GM20431 (cell line): ENCODE data around the gene FES.

Experiments
- in situ Hi-C: fragments of 300-500 bp; cut with MseI, MboI; formaldehyde crosslinking; loops from one replicate; pipeline ENCODE4 v1.15.0; 2020; ENCODE audit warnings: low sequenced_read_pairs; ENCODE audit not compliant: unreplicated experiment

FES gene

GRCh38 chr15:90860450-90860849 lies 23.9 kb upstream of the FES start:
- in situ Hi-C loops: no loop called here

GRCh38 chr15:90860942-90861675 lies 23.2 kb upstream of the FES start:
- in situ Hi-C loops: no loop called here

GRCh38 chr15:90862487-90862886 lies 21.8 kb upstream of the FES start:
- in situ Hi-C loops: no loop called here

- in situ Hi-C loops: no loop called here
Measured at GRCh38 chr15:90862964-90863778, 21.1 kb upstream of the FES start.

- in situ Hi-C loops: no loop called here
Measured at GRCh38 chr15:90863987-90864386, 20.3 kb upstream of the FES start.

DNA sequence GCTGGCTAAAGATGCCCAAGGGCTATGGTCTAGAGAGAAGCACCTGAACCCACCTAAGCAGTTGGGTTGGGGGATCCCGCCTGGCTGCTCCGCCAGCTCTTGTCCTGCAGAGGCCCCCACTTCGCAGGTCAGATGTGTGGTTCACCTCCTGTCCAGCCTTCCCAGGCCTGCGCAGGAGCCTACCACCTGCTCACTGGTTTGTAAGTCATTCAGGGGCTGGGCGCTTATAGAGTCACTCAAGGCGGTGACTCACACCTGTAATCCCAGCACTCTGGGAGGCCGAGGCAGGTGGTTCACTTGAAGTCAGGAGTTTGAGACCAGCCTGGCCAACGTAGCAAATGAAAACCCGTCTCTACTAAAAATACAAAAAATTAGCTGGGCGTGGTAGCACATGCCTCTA lies 19.8 kb upstream of the FES start:
- in situ Hi-C loops: no loop called here

DNA sequence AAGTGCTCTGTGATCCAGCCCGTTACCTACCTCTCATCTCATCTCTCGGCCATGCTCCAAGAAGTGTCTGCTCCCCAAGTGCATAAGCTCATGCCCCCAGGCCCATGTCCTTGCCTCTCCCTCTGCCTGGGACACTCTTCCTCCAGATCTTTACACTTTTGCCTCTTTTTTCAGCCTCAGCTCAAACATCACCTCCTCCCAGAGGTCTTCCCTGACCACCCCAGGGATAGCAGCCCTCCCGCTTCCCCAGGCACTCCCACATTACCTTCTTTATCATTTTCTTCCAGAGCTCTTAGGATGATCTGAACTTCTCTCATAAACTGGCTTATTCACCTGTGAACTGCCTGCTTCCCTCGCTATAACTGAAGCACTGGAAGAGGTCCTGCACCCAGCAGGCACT lies 18.6 kb upstream of the FES start:
- in situ Hi-C loops: no loop called here

- in situ Hi-C loops: no loop called here
Measured at GRCh38 chr15:90866161-90866715, 18.1 kb upstream of the FES start.

GRCh38 chr15:90866800-90867199 lies 17.5 kb upstream of the FES start:
- in situ Hi-C loops: no loop called here

DNA sequence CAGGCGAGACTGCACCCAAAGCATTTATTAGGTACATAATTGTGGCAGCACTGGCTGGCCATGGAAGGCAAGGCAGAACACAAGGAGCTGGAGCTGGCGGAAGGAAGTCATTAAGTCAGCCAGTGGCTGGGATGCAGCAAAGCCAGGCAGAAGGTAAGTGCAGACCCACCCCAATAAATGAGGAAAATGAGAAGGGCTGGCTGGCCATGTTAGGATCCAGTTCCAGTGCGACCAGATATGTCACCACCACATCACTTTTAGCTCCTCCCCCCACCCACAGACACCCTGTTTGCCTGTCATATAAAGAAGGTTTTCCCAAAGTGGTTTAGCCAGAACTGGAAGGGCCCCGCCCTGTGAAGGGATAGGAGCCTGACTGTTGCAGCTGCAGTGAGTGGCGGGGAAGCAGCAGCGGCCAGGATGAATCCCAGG lies 16.0 kb upstream of the FES start, which contains the start of gene FURIN:
FURIN (plus strand) TSS at position 328 of the 429 bp plus-strand sequence. CDS start 7,153 bp downstream, outside the sequence.
- in situ Hi-C loops: no loop called here

GRCh38 chr15:90869140-90869541 lies 15.2 kb upstream of the FES start:
- in situ Hi-C loops: no loop called here

GRCh38 chr15:90869601-90870353 lies 14.5 kb upstream of the FES start:
- in situ Hi-C loops: no loop called here

DNA sequence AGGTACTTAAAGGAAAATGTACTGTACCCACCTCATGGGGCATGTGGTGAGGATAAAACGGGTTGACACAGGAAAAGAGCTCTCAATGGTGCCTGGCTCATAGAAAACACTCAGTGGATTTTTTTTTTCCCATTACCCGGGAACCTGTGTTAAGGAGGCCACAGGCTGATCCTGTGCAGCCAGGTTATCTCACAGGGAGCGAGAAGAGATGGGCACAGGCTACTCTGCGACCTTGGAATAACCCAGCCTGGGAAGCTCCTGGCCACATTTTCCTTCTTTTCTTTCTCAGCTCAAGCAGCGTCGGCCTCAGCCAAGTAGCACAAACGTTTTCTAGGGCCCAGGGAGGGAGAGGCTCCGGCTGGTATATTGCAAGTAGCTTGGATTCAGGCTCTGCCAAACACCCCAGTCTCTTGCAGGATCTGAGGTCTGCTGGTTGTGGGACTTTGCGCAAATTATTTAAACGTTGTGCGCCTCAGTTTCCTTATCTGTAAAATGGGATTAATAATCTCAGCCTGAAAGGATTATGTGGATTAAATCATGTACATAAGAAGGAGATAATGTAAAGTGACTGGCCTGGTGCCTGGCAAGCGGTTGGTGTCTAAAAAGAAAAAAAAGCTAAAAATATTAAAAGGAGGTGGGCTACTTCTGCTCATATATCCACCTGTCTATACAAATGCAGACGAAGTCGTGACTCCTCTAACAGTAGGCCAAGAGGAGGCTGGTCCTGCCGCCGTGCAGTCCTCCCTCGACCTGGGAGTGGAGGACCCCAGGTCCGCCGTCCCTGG lies 13.8 kb upstream of the FES start:
- in situ Hi-C loops: no loop called here

GRCh38 chr15:90871139-90871715 lies 13.1 kb upstream of the FES start:
- in situ Hi-C loops: no loop called here

DNA sequence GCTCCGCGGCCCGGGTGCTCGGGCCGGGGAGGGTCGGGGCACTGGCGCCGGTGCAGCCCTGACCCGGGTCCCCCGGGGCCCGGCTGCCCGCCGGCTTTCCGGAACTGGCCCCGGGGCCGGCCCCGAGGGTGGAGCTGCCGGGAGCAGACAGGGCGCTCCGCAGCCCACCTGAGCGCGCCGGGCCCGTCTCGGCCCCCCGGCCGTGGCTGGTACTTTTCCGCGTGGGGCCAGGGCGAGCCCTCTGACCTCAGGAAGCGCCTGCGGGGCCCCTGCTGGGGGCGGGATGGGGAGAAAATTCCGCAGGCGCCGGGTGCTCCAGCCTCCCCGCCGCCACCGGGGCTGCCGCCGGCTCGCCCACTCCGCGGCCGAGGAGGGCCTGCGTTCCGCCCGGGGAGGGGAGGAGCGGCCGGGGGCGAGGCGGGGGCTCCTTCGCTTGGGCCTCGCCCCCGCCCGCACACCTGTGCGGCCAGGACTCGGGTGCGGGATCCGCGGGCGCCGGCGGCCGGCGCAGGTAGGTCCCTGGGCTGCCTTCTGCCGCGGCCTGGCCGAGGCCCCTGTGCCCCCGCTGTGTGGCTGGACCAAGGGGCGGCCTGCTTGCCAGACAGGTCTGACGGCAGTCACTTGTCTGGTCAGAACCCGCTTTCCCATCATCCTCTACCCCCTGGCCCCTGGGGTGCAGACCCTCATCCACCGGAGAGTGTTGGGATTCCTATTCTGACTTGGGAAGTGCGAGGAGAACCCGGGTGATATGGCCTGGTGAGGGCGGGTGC lies 12.4 kb upstream of the FES start:
- in situ Hi-C loops: no loop called here

- in situ Hi-C loops: no loop called here
Measured at GRCh38 chr15:90872486-90873184, 11.7 kb upstream of the FES start.

DNA sequence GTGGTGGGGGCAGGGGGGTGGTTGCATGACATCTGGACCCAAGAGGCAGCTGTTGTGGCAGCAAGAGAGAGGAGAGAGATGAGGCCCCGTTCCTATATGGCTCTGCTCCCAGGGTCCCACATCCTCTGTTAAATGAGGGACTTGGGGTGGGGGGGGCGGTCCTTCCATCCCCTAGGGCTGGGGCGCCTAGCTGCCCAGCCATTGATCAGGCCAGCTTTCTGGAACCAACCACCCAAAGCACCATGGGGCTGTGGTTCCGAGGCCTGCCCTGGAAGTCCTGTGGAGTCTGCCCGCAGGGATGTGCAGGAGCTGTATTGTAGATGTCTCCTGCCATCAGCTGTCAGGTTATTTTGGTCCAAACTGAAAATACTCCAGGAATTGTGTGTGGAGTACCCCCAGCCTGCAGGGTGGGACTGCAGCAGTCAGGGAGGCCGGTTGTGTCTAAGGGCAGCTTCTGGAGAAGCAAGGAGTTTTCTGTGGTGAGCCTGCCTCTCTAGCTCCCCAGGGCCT lies 10.8 kb upstream of the FES start:
- in situ Hi-C loops: no loop called here
